ENCODE measurements around the gene EMC8.

EMC8 gene

GRCh38 chr16:85781695-85782370, 17.5 kb downstream of the EMC8 start:
- no peak for DNase-seq

- DNase-seq = no peak
Measured at GRCh38 chr16:85781156-85781555, 18.2 kb downstream of the EMC8 start.

GRCh38 chr16:85780281-85780680, 19.1 kb downstream of the EMC8 start:
- no peak for DNase-seq

GRCh38 chr16:85778873-85779272, 20.5 kb downstream of the EMC8 start:
- peak; percentile 25 for DNase-seq

GRCh38 chr16:85777583-85778310, 21.6 kb downstream of the EMC8 start:
- no peak for DNase-seq

GRCh38 chr16:85774811-85775210, 24.5 kb downstream of the EMC8 start:
- DNase-seq = no peak

GRCh38 chr16:85774136-85774535, 25.2 kb downstream of the EMC8 start:
- DNase-seq = no peak

GRCh38 chr16:85773044-85773443, 26.3 kb downstream of the EMC8 start:
- no peak for DNase-seq

GRCh38 chr16:85770741-85771140, 28.6 kb downstream of the EMC8 start:
- DNase-seq = no peak

GRCh38 chr16:85768199-85768598, 31.1 kb downstream of the EMC8 start:
- DNase-seq = no peak

GRCh38 chr16:85767531-85767930, 31.8 kb downstream of the EMC8 start:
- no peak for DNase-seq

GRCh38 chr16:85765767-85766166, 33.6 kb downstream of the EMC8 start:
- DNase-seq = no peak

- DNase-seq = no peak
Measured at GRCh38 chr16:85765211-85765610, 34.1 kb downstream of the EMC8 start.

- no peak for DNase-seq
Measured at GRCh38 chr16:85763616-85764015, 35.7 kb downstream of the EMC8 start.

GRCh38 chr16:85762970-85763369, 36.4 kb downstream of the EMC8 start:
- DNase-seq = no peak

- no peak for DNase-seq
Measured at GRCh38 chr16:85761861-85762260, 37.5 kb downstream of the EMC8 start.

GRCh38 chr16:85759631-85760419, 39.5 kb downstream of the EMC8 start:
- DNase-seq = no peak

- no peak for DNase-seq
Measured at GRCh38 chr16:85759136-85759535, 40.2 kb downstream of the EMC8 start.

GRCh38 chr16:85757341-85757822, 42.0 kb downstream of the EMC8 start:
- DNase-seq = no peak

GRCh38 chr16:85755929-85756768, 43.2 kb downstream of the EMC8 start:
- no peak for DNase-seq

- DNase-seq = no peak
Measured at GRCh38 chr16:85754413-85754812, 44.9 kb downstream of the EMC8 start.

- no peak for DNase-seq
Measured at GRCh38 chr16:85753976-85754375, 45.4 kb downstream of the EMC8 start.

- DNase-seq = no peak
Measured at GRCh38 chr16:85753559-85753958, 45.8 kb downstream of the EMC8 start.
